Motor neuron (in vitro differentiated cells): ENCODE data around the gene SETD6. TPM values are rescaled to one million over a fixed set of nuclear protein-coding genes. Genes with fewer than 3 reads are reported as not detected.

Source experiments
- ATAC-seq, 8 experiments: fragments of 200-7000 bp; cut with Tn5 transposase; replicated peaks in 6 of 8; 2 replicates each; pipeline ENCODE4 v1.8.0; 2021; ENCODE audit warnings: mild to moderate bottlenecking in 8 of 8, moderate library complexity in 8 of 8
- H3K27ac ChIP-seq, 2 donors: fragments of 250-450 bp; sonication (Bioruptor Pico); 2 replicates each; pipeline ENCODE4 v1.9.0; 2021; ENCODE audit warnings: antibody characterized with exemption in 2 of 2, mild to moderate bottlenecking in 2 of 2, moderate library complexity in 1 of 2
- H3K4me1 ChIP-seq, 2 donors: fragments of 250-450 bp; sonication (Bioruptor Pico); replicated peaks in 1 of 2; 2 replicates each; pipeline ENCODE4 v1.6.1; 2021; ENCODE audit warnings: antibody characterized with exemption in 2 of 2, mild to moderate bottlenecking in 2 of 2, moderate library complexity in 1 of 2
- H3K4me3 ChIP-seq, 5 donors: fragments of 250-450 bp; sonication (Bioruptor Pico); 2 replicates each; pipeline ENCODE4 v1.9.0; 2021; ENCODE audit warnings: antibody characterized with exemption in 5 of 5, mild to moderate bottlenecking in 5 of 5, moderate library complexity in 4 of 5
- WGBS, 10 experiments: fragments of 450-650 bp; shearing (Covaris generic); methylation state at CpG; one replicate each; pipeline ENCODE4 v1.0.0; 2022; 5-methylcytosine and 5-hydroxymethylcytosine counted together
- in situ Hi-C, 9 experiments: fragments of 400-800 bp; cut with MboI; loops; one replicate each; pipeline ENCODE4 v1.15.0; 2021; ENCODE audit warnings: low sequenced_read_pairs in 9 of 9, low pct_unique_long_range_greater_than_20kb in 2 of 9; ENCODE audit not compliant: unreplicated experiment in 9 of 9
- total RNA-seq, 8 experiments: library from RNA; unstranded; fragments of 300-600 nt; gene quantifications; 2 replicates each; pipeline versions ENCODE4 v1.2.3 to v1.2.4, GENCODE V29; 2022

The SETD6 gene
- total RNA-seq, 8 experiments from 2014 or later: 8.6 to 36.3 (median 16.4) TPM

DNA sequence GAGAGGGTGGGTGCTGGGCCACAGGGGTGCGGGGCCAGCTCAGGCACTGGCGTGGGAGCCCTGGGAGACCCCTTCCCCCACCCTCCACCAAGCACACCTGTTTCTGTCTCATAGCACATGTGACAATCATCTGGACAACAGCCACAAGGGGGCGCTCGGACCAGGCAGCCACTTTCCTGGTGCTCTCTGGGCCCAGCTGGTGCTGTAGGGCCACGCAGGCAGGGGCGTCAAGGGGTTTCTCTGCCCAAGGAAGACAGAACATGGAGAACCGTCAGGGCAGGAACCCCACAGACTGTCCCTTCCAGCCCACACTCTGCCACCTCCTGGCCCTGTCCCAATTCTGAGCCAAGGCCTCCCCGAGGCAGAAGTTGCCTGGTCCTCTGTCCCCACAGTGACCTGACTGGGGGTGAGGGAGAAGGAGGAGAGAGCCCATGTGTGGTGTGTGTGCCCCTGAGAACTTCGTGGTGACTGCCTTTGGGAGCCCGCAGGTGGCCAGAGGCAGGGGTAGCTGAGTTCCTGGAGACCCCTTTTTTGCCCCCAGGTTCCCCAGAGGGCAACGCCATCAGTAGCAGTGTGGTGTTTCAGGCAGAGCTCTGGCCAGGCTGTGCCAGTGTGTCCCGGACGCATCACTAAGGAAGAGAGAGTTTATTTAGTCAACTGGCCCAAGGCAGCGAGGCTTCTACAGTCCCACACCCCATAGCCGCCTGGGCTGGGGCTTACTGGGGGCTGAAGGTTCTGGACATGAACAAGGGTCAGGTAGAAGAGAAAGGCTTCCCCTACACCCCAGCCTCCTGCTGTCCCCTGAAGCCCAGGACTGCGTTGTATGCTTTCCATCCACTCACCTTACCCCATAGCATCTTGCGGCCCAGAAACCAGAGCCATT lies 3.1 kb upstream of the SETD6 start:
- ATAC-seq: peak in 7 of 8 experiments; percentile 6 to 37 (median 9)
- in situ Hi-C loops: no loop called here
- Histone ChIP-seq H3K27ac (peak overlapping the region in 1 of 2 donors; percentile 15), H3K4me1 (peaks cover 10 to 14% of the 10 kb centered on the region in 2 donors), H3K4me3 (no peak overlapping the region)
- WGBS, 10 experiments: 20 to 73% (median 46%) methylated on average over 1 to 4 of the region's 17 CpGs; no CpG with 5 or more reads in 4 of the 10 experiments

DNA sequence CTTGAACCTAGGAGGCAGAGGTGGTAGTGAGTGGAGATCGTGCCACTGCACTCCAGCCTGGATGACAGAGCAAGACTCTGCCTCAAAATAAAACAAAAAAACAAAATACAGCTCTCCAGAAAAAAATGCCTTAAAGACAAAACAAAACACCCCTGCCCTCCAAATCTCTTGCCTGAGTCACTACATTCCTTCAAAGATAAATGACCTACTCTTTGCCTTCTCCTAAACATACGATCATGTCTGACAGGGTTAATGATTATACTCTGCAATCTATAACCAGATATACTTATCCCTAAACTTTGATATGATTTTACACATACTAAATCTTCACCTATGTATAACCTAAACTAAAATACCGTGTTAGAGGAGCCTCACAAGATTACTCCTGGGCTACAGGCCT lies 1.4 kb upstream of the SETD6 start:
- 65 to 100% (median 90%) methylated on average over 1 to 3 of the region's 3 CpGs; no CpG with 5 or more reads in 2 of the 10 experiments for WGBS, 10 experiments
- H3K4me1 ChIP-seq: peaks cover 10 to 14% of the 10 kb centered on the region in 2 donors
- no peak for ATAC-seq
- in situ Hi-C loops: no loop called here
- no peak overlapping the region for H3K4me3 ChIP-seq
- H3K27ac ChIP-seq: no peak overlapping the region

DNA sequence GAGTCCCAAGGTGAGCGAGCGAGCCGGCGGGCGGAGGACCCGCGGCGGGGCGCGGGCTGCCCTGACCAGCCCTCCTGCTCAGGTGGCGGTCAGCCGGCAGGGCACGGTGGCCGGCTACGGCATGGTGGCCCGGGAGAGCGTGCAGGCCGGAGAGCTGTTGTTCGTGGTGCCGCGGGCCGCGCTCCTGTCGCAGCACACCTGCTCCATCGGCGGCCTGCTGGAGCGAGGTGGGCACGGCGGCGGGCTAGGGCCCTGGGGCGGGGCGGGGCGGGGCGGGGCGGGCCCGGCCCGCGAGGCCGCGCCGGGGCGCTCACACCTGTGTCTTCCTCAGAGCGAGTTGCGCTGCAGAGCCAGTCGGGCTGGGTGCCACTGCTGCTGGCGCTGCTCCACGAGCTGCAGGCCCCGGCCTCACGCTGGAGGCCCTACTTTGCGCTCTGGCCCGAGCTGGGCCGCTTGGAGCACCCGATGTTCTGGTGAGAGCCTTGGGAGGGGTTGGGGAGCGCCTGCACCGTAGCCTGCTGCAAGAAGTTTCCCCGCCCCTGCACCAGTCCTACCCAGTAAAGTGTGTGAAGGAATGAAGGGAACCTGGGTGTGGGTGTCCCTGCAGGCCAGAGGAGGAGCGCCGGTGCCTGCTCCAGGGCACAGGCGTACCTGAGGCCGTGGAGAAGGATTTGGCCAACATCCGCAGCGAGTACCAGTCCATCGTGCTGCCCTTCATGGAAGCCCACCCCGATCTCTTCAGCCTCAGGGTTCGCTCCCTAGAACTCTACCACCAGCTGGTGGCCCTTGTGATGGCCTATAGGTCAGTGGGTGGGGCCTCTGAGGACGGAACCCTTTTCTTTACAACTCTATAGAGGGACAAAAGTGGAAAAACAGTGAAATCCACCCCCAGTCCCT lies 802 bp downstream of the SETD6 start:
- peak in 3 of 8 experiments; percentile 1 to 29 (median 18) for ATAC-seq
- Histone ChIP-seq H3K4me1 (peaks cover 10 to 14% of the 10 kb centered on the region in 2 donors), H3K27ac (peak overlapping the region; percentile 74 to 92), H3K4me3 (peak overlapping the region; percentile 70 to 98 (median 76))
- in situ Hi-C loops: no loop called here
- WGBS, 10 experiments: 76 to 100% (median 80%) methylated on average over 2 to 6 of the region's 66 CpGs; no CpG with 5 or more reads in 6 of the 10 experiments

- in situ Hi-C loops: no loop called here
- no peak overlapping the region for H3K27ac ChIP-seq
- 73 to 100% (median 93%) methylated on average over 1 to 4 of the region's 4 CpGs; no CpG with 5 or more reads in 2 of the 10 experiments for WGBS, 10 experiments
- ATAC-seq: no peak
- H3K4me1 ChIP-seq: peaks cover 10 to 14% of the 10 kb centered on the region in 2 donors
- H3K4me3 ChIP-seq: peak overlapping the region in 1 of 5 donors; percentile 71
Observed at GRCh38 chr16:58516768-58517107, 1.4 kb downstream of the SETD6 start.

DNA sequence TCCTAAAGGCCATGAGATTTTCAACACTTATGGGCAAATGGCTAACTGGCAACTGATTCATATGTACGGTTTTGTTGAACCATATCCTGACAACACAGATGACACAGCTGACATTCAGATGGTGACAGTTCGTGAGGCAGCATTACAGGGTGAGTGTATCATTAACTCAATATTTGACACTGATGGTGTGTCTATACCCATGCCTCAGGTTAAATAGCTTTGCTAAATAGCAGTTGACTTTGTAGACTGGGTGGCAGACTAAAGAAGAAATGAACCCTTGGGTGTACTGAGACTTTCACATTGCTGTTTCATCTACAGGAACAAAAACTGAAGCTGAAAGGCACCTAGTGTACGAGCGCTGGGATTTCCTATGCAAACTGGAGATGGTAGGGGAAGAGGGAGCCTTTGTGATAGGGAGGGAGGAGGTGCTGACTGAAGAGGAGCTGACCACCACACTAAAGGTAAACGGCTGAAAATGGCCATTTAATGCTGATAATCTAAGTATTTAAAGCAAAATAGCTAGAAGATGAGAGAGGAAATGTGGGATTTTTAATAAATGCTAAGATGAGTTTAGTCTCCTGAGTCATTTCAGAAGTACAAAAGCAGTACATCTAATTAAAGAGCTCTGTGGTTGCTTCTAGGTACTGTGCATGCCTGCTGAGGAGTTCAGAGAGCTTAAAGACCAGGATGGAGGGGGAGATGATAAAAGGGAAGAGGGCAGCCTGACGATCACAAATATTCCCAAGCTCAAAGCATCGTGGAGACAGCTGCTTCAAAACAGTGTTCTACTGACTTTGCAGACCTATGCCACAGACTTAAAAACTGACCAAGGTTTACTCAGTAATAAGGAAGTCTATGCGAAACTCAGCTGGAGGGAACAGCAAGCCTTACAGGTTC lies 3.0 kb downstream of the SETD6 start:
- WGBS, 10 experiments: 58 to 100% (median 83%) methylated on average over 2 to 8 of the region's 8 CpGs; no CpG with 5 or more reads in 1 of the 10 experiments
- in situ Hi-C loops: no loop called here
- Histone ChIP-seq H3K27ac (no peak overlapping the region), H3K4me3 (no peak overlapping the region), H3K4me1 (peaks cover 10 to 14% of the 10 kb centered on the region in 2 donors)
- no peak for ATAC-seq

DNA sequence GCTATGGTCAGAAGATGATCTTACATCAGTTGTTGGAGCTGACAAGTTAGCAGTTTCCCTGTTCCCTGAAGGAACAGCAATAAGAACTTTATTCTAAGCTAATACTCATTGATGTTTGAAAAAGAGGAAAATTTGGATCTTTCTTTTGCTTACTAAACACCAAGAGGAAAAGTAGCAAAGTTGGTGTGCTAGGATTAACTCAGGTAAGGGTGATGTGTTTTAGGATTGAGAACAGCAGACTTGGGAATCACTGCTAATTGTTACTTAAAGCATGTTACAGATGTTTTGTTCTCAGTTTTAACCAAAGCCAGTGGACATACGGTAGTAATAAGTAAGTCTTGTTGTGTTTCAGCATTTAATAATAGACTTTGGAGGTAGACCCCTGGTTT lies 3.7 kb downstream of the SETD6 start:
- peaks cover 10 to 14% of the 10 kb centered on the region in 2 donors for H3K4me1 ChIP-seq
- no peak for ATAC-seq
- no peak overlapping the region for H3K27ac ChIP-seq
- in situ Hi-C loops: no loop called here
- WGBS, 10 experiments: 0 to 100% (median 94%) methylated on average over 1 of the region's 1 CpG; no CpG with 5 or more reads in 2 of the 10 experiments
- no peak overlapping the region for H3K4me3 ChIP-seq

- Histone ChIP-seq H3K4me1 (peaks cover 7% of the 10 kb centered on the region in 2 donors), H3K27ac (no peak overlapping the region), H3K4me3 (no peak overlapping the region)
- no peak for ATAC-seq
- in situ Hi-C loops: no loop called here
Observed at GRCh38 chr16:58519707-58520106, 4.4 kb downstream of the SETD6 start.

GRCh38 chr16:58530179-58530578 lies 14.9 kb downstream of the SETD6 start:
- in situ Hi-C loops: loop anchor here in 1 of 9 experiments (10.0 kb wide), 1 partner anchor 55 kb away; no protein-coding TSS in a partner anchor
- Histone ChIP-seq H3K27ac (no peak overlapping the region), H3K4me3 (no peak overlapping the region), H3K4me1 (no peaks in the 10 kb centered on the region)
- ATAC-seq: peak in 3 of 8 experiments; percentile 78 to 85 (median 81)
- 9 to 100% (median 87%) methylated on average over 3 to 5 of the region's 5 CpGs; no CpG with 5 or more reads in 1 of the 10 experiments for WGBS, 10 experiments

DNA sequence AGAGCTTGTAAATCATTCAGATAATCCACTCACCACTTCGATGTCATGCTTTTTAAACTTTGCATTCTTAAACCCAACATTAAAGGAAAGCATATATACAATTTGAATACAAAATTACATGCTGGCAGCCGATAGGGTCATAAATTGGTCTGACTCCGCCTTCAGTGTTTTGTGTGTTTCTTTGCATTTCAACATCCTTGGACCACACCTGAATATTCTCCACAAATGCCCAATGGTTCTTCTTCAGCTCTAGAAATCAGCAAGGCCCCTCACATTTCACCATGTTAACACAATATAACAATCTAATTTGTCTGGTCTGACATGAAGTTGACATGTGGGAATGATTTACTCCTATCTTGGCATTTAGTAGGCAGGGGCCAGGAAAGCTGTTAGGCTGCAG lies 17.1 kb downstream of the SETD6 start:
- H3K4me1 ChIP-seq: no peaks in the 10 kb centered on the region
- ATAC-seq: peak in 3 of 8 experiments; percentile 52 to 70 (median 66)
- in situ Hi-C loops: loop anchor here in 1 of 9 experiments (10.0 kb wide), 1 partner anchor 52 kb away; no protein-coding TSS in a partner anchor
- H3K27ac ChIP-seq: no peak overlapping the region
- WGBS, 10 experiments: 0 to 100% (median 80%) methylated on average over 1 to 3 of the region's 3 CpGs; no CpG with 5 or more reads in 1 of the 10 experiments
- no peak overlapping the region for H3K4me3 ChIP-seq

- in situ Hi-C loops: loop anchor here in 1 of 9 experiments (10.0 kb wide), 1 partner anchor 51 kb away; no protein-coding TSS in a partner anchor
- Histone ChIP-seq H3K4me3 (no peak overlapping the region), H3K4me1 (no peaks in the 10 kb centered on the region), H3K27ac (no peak overlapping the region)
- 82 to 100% (median 94%) methylated on average over 2 to 9 of the region's 14 CpGs for WGBS, 10 experiments
- ATAC-seq: no peak
Observed at GRCh38 chr16:58533751-58534470, 18.6 kb downstream of the SETD6 start.

GRCh38 chr16:58535100-58535499 lies 19.8 kb downstream of the SETD6 start:
- WGBS, 10 experiments: 87 to 100% (median 99%) methylated on average over 1 to 3 of the region's 3 CpGs
- H3K4me3 ChIP-seq: no peak overlapping the region
- no peak for ATAC-seq
- H3K4me1 ChIP-seq: no peaks in the 10 kb centered on the region
- in situ Hi-C loops: loop anchor here in 1 of 9 experiments (10.0 kb wide), 1 partner anchor 50 kb away; no protein-coding TSS in a partner anchor
- H3K27ac ChIP-seq: no peak overlapping the region
